NCI-H345 (cell line): ENCODE data around the gene MEI4.
"Not testable (repeated sequence)": the region's sequence is repeated elsewhere in the genome, so short reads cannot be mapped to it uniquely, and the experiment has no call there.

Source experiments
- DNase-seq: peaks from one replicate; lab custom pipeline; 2025; lab: John Stamatoyannopoulos, UW

The MEI4 gene, protein sequence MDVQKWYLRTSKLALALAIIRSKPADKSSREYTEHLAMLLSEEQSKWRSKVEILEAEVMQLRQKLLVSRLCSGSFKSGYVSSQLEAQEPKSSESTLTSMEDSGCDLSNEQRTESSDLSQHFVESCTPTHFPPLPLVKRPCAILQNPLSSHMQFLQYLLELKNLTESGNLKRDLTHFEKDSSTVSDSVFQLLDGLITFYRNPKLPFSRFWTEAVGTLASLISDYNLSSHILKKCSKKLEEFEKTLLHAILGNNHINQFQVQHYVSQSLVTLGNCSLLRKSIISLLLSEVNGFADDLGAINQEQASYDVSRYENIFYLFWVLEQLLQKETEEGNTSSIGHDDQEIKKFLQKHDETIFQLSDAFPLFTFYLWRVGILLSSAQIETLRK

DNA sequence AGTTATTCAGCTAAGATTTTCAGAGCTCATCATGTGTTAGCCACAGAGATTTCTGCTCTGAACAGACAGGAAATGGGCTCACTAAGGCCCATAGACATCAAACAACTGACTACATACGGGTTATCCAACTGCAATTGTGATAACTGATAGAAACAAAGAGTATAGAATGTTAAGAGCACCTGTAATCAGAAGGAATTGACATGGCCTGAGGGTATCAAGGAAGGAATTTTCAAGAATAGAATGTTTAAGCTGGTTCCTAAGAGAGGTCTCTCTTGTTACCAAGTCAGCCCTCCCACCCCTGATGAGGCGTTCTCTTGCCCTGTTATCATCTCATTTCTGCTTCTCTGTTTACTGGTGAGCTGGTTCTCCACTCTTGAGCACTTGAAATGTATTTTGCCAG lies at the start of gene MEI4:
Gene MEI4 (plus strand): TSS at position 301 of the 400 bp plus-strand sequence. CDS start 37,633 bp downstream, outside the sequence.
- DNase-seq, result no peak

- DNase-seq, result no peak
Observed at GRCh38 chr6:77604476-77604875, 48.4 kb upstream of the MEI4 start.

GRCh38 chr6:77607004-77607403 lies 45.8 kb upstream of the MEI4 start:
- no peak for DNase-seq

DNA sequence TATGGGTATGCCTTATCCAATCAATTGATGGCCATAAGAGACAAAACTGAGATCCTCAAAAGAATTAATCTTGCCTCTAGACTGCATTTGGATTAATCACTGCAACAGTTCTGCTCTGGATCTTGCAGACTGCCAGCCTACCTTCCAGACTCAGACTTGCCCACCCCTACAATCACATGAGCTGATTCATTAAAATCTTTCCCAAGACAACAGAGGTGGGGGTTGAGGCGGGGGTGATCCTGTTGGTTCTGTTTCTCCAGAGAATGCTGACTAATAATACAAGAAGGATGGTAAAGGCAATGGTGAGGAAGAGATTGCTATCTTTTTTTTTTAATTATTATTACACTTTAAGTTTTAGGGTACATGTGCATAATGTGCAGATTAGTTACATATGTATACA lies 43.7 kb upstream of the MEI4 start:
- no peak for DNase-seq

GRCh38 chr6:77619114-77619513 lies 33.7 kb upstream of the MEI4 start:
- DNase-seq, result no peak

DNA sequence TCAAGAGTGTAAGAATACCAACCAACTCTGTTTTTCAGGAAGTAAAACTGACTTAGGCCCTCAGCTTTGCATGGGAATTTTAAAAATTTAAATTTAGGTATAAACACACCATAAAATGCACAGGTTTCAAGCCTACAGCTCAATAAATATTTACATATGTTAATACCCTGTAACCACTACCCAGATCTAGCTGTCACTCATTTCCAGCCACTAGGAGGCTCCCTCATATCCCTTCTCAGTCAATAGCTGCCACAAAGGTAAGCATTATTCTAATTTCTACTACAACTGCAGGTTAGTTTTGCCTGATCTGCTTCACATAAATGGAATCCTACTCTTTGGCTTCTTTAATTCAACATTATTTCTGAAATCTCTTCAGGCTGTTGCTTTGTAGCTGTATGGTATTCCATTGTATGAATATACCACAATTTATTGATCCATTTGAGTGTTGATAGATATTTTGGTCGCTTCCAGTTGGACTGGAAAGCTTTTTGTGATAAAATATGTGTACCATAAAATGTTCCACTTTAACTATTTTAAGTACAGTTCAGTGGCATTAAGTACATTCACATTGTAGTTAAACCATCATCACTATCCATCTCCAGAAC lies 32.5 kb upstream of the MEI4 start:
- no peak for DNase-seq

GRCh38 chr6:77624515-77624914 lies 28.3 kb upstream of the MEI4 start:
- no peak for DNase-seq

- no peak for DNase-seq
Observed at GRCh38 chr6:77626426-77626825, 26.4 kb upstream of the MEI4 start.

DNA sequence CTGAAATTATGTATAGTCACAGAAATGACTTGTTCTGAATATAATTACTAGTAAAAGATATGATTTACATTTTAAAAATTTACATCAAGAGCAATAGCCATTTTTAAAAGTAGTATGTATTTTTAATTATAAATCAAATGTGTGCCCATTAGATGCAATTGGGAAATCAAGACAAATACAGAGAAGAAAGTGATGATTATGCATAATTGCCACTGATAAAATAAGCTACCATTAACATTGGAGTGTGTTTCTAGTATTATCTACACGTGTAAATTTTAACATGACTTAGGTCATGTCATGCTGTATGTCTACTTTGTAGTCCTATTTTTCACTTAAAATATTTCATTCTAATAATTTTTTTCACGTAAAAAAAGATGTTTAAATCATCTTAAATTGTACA lies 22.8 kb upstream of the MEI4 start:
- DNase-seq, result no peak

GRCh38 chr6:77633471-77633870 lies 19.4 kb upstream of the MEI4 start:
- no peak for DNase-seq

- DNase-seq, result no peak
Observed at GRCh38 chr6:77633993-77634715, 18.7 kb upstream of the MEI4 start.

DNA sequence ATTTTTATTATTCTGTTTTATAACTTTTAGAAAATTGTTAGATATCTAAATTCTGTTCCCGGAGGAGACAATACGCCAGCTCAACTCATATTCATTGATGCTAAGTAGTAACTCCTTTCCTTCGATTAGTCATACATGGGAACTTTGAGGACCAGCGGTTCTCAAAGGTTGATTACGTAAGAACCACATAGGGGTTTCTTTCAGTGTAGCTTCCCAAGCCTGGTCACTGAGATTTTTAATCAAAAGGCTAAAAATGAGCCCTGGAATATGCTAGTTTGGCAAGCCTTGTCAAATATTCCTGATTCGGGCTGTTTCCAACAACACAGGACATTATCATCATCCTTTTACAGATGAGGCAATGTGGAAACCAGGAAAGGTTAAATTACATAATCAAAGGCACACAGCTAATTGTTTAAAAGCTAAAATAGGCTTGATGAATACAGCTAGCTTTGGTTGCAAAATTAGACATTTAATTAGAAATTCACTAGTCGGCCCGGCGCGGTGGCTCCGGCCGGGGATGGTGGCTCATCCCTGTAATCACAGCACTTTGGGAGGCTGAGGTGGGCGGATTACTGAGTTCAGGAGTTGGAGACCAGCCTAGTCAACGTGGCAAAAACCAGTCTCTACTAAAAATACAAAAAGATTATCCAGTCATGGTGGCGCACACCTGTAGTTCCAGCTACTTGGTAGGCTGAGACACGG lies 14.6 kb upstream of the MEI4 start:
- DNase-seq, result no peak

GRCh38 chr6:77644102-77644705 lies 8.6 kb upstream of the MEI4 start:
- no peak for DNase-seq

- DNase-seq, result no peak
Observed at GRCh38 chr6:77650098-77650663, 2.7 kb upstream of the MEI4 start.

- DNase-seq, result no peak
Observed at GRCh38 chr6:77653816-77654215, 977 bp downstream of the MEI4 start.

GRCh38 chr6:77655035-77655434 lies 2.2 kb downstream of the MEI4 start:
- not testable (repeated sequence) for DNase-seq

DNA sequence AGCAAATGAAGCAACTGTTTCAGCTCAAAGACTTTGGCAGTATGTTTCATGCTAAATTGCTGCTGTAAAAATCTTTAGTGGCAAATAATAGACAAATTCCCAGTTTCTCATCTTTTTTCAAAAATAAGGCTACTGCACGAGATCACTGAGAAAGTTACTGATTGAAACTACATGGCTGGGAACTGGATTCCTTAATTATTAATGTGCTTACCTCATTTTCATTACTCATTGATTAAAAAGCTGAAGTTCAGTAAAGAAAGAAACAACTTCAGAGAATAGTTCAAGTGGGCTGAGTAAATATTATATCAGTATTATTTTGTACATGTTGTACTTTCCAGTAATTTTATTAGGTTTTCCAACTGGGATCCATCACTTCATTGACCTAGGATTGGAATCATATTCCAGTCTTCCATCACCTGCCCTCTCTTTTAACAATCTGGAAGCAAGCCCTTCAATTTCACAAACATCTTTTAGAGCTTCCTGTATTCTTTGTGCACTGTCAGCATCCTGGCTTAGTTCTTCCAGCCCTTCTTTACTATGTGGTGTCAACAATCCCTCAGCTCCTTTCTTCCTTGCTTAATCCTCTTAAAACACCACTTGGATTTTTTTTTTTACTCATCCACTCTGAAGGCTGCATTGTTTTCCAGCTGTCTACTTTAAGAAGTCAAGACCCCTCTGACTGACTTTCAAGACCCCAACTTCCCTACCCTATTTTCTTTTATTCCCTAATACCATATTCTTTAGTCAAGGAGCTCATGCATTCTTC lies 4.3 kb downstream of the MEI4 start:
- no peak for DNase-seq

DNA sequence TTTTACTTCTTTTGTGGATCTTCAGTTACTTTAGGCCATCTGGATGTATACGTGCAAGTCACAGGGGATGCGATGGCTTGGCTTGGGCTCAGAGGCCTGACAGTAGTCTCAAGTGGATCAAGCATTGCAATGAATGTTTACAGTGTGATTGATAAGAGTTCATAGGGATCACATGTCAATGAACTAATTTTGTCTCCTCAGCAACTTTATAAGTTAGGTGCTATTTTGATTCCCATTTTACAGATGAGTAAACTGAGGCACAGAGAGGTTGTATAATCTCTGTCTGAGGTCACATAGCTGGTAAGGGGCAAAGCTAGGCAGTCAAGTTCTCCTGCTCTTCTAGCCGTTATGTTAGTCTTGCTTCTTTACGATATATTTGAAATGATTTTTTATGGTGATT lies 13.5 kb downstream of the MEI4 start:
- no peak for DNase-seq

DNA sequence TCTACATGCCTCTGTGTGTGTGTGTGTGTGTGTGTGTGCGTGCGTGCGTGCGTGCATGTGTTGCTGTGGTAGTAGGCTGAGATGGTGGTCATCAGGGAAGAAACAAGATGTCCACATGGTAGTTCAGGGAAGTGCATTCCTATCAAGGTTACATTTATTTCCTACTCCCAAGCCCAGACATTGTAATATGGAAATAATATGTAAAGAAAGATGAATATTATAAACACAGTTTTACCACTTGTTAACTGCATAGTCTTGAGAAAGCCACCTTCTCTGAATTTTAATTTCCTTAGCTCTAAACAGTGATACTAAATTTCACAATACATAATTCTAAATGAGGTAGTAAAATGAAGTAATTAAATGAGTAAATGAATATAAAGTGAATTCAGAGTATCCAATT lies 14.0 kb downstream of the MEI4 start:
- DNase-seq, result no peak

GRCh38 chr6:77669913-77670312 lies 17.1 kb downstream of the MEI4 start:
- no peak for DNase-seq

- no peak for DNase-seq
Observed at GRCh38 chr6:77674211-77674610, 21.4 kb downstream of the MEI4 start.
